HepG2 (cell line): ENCODE results near the gene DDX23. TPM values are rescaled to one million over a fixed set of nuclear protein-coding genes. Genes with fewer than 3 reads are reported as not detected.
A peak's percentile ranks its signal among the peaks of the same experiment; 100 is the strongest.

ENCODE experiments used
- ATAC-seq: fragments of 200-7000 bp; cut with Tn5 transposase; 3 replicates; pipeline ENCODE4 v1.9.1; 2020; ENCODE audit warnings: mild to moderate bottlenecking, moderate library complexity
- BruUV-seq: library from RNA; stranded (reverse); fragments of 400-500 nt; replicated peaks from 2 replicates; lab custom pipeline; 2021; lab: Mats Ljungman, UMichigan
- CTCF ChIA-PET: fragments of 300-600 bp; formaldehyde crosslinking; extraction: SDS; loops from one replicate; lab custom pipeline; 2021; ENCODE audit warnings: low total read pairs, inconsistent platforms, low intra/inter-chr PET ratio; lab: Yijun Ruan, JAX
- POLR2A ChIA-PET: fragments of 350-600 bp; sonication (Branson Sonifier 250); formaldehyde crosslinking; loops from one replicate; lab custom pipeline; 2020; ENCODE audit warnings: antibody characterized with exemption, inconsistent platforms; lab: Yijun Ruan, JAX
- DNase-seq: peaks from one replicate; pipeline ENCODE4 v3.0.0-alpha.2; 2015; ENCODE audit warnings: low spot score
- FAIRE-seq: peaks from 3 replicates; lab custom pipeline; 2011; peaks lifted over from hg19 to GRCh38; lab: Jason Lieb, UNC
- H2AFZ ChIP-seq: one replicate; pipeline ENCODE4 v1.6.1; 2011; ENCODE audit warnings: low read length, inconsistent platforms
- H3K27ac ChIP-seq: fragments of 300-600 bp; 3 replicates; pipeline ENCODE4 v1.8.0; 2011; ENCODE audit warnings: mixed run types, mild to moderate bottlenecking, mixed read lengths, low read length, inconsistent platforms; ENCODE audit not compliant: insufficient read depth; ENCODE audit errors: extremely low read length
- H3K27me3 ChIP-seq, 2 experiments: fragments of 200-600 bp in 1 of 2; 2 replicates in 1 of 2; 3 replicates in 1 of 2; pipeline versions ENCODE4 v1.6.0 to v1.8.0; 2011; ENCODE audit warnings: low read length in 2 of 2, mild to moderate bottlenecking in 2 of 2, moderate library complexity in 2 of 2, inconsistent platforms in 1 of 2; ENCODE audit not compliant: insufficient read depth in 2 of 2, control insufficient read depth in 1 of 2
- H3K36me3 ChIP-seq, 2 experiments: fragments of 200-600 bp in 1 of 2; replicated peaks in 1 of 2; 2 replicates in 1 of 2; 3 replicates in 1 of 2; pipeline versions ENCODE4 v1.5.1 to v1.8.0; 2011; ENCODE audit warnings: low read length in 2 of 2, inconsistent platforms in 1 of 2; ENCODE audit not compliant: insufficient read depth in 2 of 2, control insufficient read depth in 1 of 2
- H3K4me1 ChIP-seq: 2 replicates; pipeline ENCODE4 v1.5.1; 2012; ENCODE audit warnings: low read length, inconsistent platforms; ENCODE audit not compliant: insufficient read depth
- H3K4me2 ChIP-seq: 2 replicates; pipeline ENCODE4 v1.6.0; 2011; ENCODE audit warnings: low read depth, low read length, inconsistent platforms
- H3K4me3 ChIP-seq, 3 experiments: fragments of 200-600 bp in 1 of 3; sonication (generic), shearing (Covaris generic) in 1 of 3; replicated peaks in 1 of 3; 2 replicates each; pipeline ENCODE4 v1.5.1; 2011 to 2016; ENCODE audit warnings: low read length in 3 of 3, inconsistent platforms in 2 of 3, low read depth in 2 of 3, mild to moderate bottlenecking in 2 of 3, control low read depth in 1 of 3, mixed read lengths in 1 of 3; ENCODE audit not compliant: insufficient read depth in 1 of 3
- H3K79me2 ChIP-seq: one replicate; pipeline ENCODE4 v1.6.1; 2011; ENCODE audit warnings: low read length, inconsistent platforms; ENCODE audit not compliant: insufficient read depth
- H3K9ac ChIP-seq: 2 replicates; pipeline ENCODE4 v1.6.0; 2011; ENCODE audit warnings: mild to moderate bottlenecking, low read depth, low read length, inconsistent platforms; ENCODE audit not compliant: insufficient read depth
- H3K9me3 ChIP-seq: 2 replicates; pipeline ENCODE4 v1.5.1; 2012; ENCODE audit warnings: mild to moderate bottlenecking, low read length
- H4K20me1 ChIP-seq: 2 replicates; pipeline ENCODE4 v1.6.0; 2011; ENCODE audit warnings: inconsistent platforms, mild to moderate bottlenecking, low read length, moderate library complexity; ENCODE audit not compliant: insufficient read depth
- CENPX ChIP-seq: sonication (generic); formaldehyde crosslinking; IDR thresholded peaks from 2 replicates; pipeline ENCODE4 v1.9.0; 2021; ENCODE audit warnings: mild to moderate bottlenecking, missing genetic modification reagents, moderate library complexity
- MXI1 ChIP-seq: IDR thresholded peaks from 3 replicates; pipeline ENCODE4 v1.6.1; 2012; ENCODE audit warnings: low read depth, low read length, inconsistent platforms, borderline replicate concordance
- POLR2G ChIP-seq: fragments of 200-400 bp; formaldehyde crosslinking; IDR thresholded peaks from 2 replicates; pipeline ENCODE4 v1.6.1; 2018; ENCODE audit warnings: mild to moderate bottlenecking, low read depth, low read length, moderate library complexity
- ZFP1 ChIP-seq: IDR thresholded peaks from 2 replicates; pipeline ENCODE4 v1.6.1; 2016
- ZFP36 ChIP-seq: fragments of 150-350 bp; IDR thresholded peaks from 2 replicates; pipeline ENCODE4 v1.6.1; 2018; ENCODE audit warnings: borderline replicate concordance, low read length, low read depth; ENCODE audit not compliant: partially characterized antibody
- ZNF652 ChIP-seq: IDR thresholded peaks from 2 replicates; pipeline ENCODE4 v1.6.1; 2016; ENCODE audit warnings: low read depth, borderline replicate concordance
- ZNF720 ChIP-seq: sonication (generic); formaldehyde crosslinking; IDR thresholded peaks from 2 replicates; pipeline ENCODE4 v1.4.0; 2020; ENCODE audit warnings: missing genetic modification reagents
- ZNF777 ChIP-seq: sonication (generic); formaldehyde crosslinking; IDR thresholded peaks from 2 replicates; pipeline ENCODE4 v1.4.0; 2020; ENCODE audit warnings: missing genetic modification reagents
- WGBS: methylation state at CpG from one replicate; pipeline ENCODE4 v1.1.6; 2017; ENCODE audit warnings: low lambda C conversion rate; 5-methylcytosine and 5-hydroxymethylcytosine counted together
- in situ Hi-C: cut with HindIII; loops from 2 replicates; pipeline ENCODE4 v1.10.0; 2017; ENCODE audit warnings: low pct_unique_long_range_greater_than_20kb; ENCODE audit not compliant: extremely low pct_ligation_motif_present
- intact Hi-C: fragments of 100-400 bp; cut with micrococcal nuclease; formaldehyde crosslinking; loops from one replicate; pipeline ENCODE4 v1.10.0; 2022; ENCODE audit not compliant: unreplicated experiment
- polyA plus RNA-seq, 8 experiments: library from polyadenylated mRNA; depleted of rRNA in 3 of 8; stranded (reverse) in 7 of 8; unstranded in 1 of 8; fragments of >200 nt; fragmentation: Illumina TruSeq in 4 of 8; extraction: Trizol in 4 of 8; gene quantifications; 2 replicates each; pipeline versions ENCODE4 v1.2.1 to v1.2.3, GENCODE V29; 2011 to 2016; ENCODE audit warnings: low read depth in 4 of 8, missing spikeins in 1 of 8, mixed read lengths in 1 of 8; ENCODE audit not compliant: insufficient read depth in 1 of 8
- total RNA-seq, 5 experiments: library from RNA; depleted of rRNA; stranded (reverse); fragments of >200 nt; fragmentation: Illumina TruSeq; extraction: Trizol; gene quantifications; 2 replicates each; pipeline ENCODE4 v1.2.3, GENCODE V29; 2016; ENCODE audit warnings: low read depth in 1 of 5
- TF ChIP-seq, protein P1 (sequence below): sonication (generic); formaldehyde crosslinking; IDR thresholded peaks from 2 replicates; pipeline ENCODE4 v1.5.1; 2020; ENCODE audit warnings: missing genetic modification reagents, mild to moderate bottlenecking, borderline replicate concordance
- TF ChIP-seq, protein P2 (sequence below): sonication (generic); formaldehyde crosslinking; IDR thresholded peaks from 2 replicates; pipeline ENCODE4 v1.4.0; 2020; ENCODE audit warnings: missing genetic modification reagents
- TF ChIP-seq, protein P3 (sequence below): sonication (generic); formaldehyde crosslinking; IDR thresholded peaks from 2 replicates; pipeline ENCODE4 v1.5.1; 2020; ENCODE audit warnings: mild to moderate bottlenecking, missing genetic modification reagents, borderline replicate concordance
- TF ChIP-seq, protein P4 (sequence below): sonication (generic); formaldehyde crosslinking; IDR thresholded peaks from 2 replicates; pipeline ENCODE4 v1.4.0; 2020; ENCODE audit warnings: mild to moderate bottlenecking, missing genetic modification reagents

Gene DDX23
- total and polyA plus RNA-seq, 2 of the 13 experiments (the other 11 are each of a cell fraction or from before 2014, with no cell fraction given): 35.7 to 90.0 TPM

DNA sequence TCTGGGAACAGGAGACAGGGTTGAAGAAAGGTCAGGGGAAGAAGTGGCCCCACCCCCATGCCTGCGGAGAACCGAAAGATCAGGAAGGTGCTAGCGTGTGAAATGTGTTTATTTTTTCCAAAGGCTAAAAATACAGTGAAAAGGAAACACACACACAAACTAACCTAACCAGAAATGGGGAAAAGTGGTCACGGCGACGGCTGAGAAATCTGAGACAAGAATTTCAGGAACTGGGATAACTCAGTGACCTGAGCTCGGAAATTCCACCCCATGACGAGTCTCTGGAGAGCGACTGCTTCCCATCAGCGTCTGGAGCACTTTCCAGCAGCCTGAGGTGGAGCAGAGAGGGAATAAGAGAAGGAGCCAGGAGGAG lies 30.3 kb upstream of the DDX23 start:
- ChIA-PET CTCF (no interaction called here), POLR2A (interaction anchor here (3.3 to 3.7 kb wide), 2 partner anchors 17 to 30 kb away, joined by 20 to 52 read pairs; partner anchors contain the start of genes DDX23 and RND1)
- in situ Hi-C loops: no loop called here
- no TSS peak for BruUV-seq
- no peaks in the 10 kb centered on the region for H4K20me1 ChIP-seq
- intact Hi-C loops: loop anchor here (2.0 kb wide), 1 partner anchor 16 kb away; no protein-coding TSS in a partner anchor
- H3K9me3 ChIP-seq: no peaks in the 10 kb centered on the region
- FAIRE-seq (no peak), DNase-seq (no peak), ATAC-seq (no peak)
- TF ChIP-seq ZNF720 (CRISPR knock-in tag) (no peak), MXI1 (no peak), ZFP1 (CRISPR knock-in tag) (no peak), POLR2G (no peak), ZNF652 (CRISPR knock-in tag) (no peak)
- 2% methylated on average over 10 of the region's 10 CpGs for WGBS
- peaks cover 2 to 19% of the 10 kb centered on the region in 2 experiments; a peak in 3 of 5 replicates for H3K27me3 ChIP-seq
- no peak overlapping the region for H3K9ac ChIP-seq
- peak overlapping the region in 1 of 3 experiments; percentile 24; a peak in 2 of 6 replicates for H3K4me3 ChIP-seq
- H2AFZ ChIP-seq: no peak overlapping the region
- H3K4me2 ChIP-seq: peak overlapping the region; percentile 93
- H3K79me2 ChIP-seq: no peaks in the 10 kb centered on the region
- H3K27ac ChIP-seq: no peak overlapping the region
- peaks cover 95% of the 10 kb centered on the region for H3K4me1 ChIP-seq
- H3K36me3 ChIP-seq: no peaks in the 10 kb centered on the region

DNA sequence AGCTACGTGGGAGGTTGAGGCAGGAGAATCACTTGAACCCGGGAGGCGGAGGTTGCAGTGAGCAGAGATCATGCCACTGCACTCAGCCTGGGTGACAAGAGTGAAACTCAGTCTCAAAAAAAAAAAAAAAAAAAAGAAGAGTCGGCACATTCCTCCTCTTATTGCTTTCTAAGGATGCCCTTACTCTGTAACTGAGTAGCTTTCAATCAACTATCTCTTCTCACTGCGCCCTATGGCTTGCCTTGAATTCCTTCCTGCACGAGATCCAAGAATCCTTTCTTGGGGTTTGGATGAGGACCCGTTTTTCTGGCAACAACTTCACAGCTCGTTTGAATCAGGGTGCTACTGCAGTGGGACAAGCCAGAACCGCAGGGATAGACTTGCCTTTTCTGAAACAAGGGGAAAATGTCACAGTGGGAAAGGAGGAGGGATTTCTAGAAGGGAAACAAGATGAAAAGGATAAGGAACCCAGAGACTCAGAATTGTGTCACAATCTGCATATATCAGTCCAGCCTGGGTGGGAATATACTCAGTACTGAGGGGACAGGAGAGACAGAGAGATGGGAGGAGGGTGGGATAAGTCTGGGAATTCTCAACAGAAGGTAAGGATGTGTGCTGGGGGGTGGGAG lies 29.8 kb upstream of the DDX23 start:
- intact Hi-C loops: loop anchor here (2.0 kb wide), 1 partner anchor 15 kb away; no protein-coding TSS in a partner anchor
- no TSS peak for BruUV-seq
- CTCF ChIA-PET: no interaction called here
- ATAC-seq (no peak), DNase-seq (no peak), FAIRE-seq (no peak)
- no peak overlapping the region for H2AFZ ChIP-seq
- no peaks in the 10 kb centered on the region for H3K36me3 ChIP-seq
- peak overlapping the region in 1 of 3 experiments; percentile 24; a peak in 2 of 6 replicates for H3K4me3 ChIP-seq
- peaks cover 2 to 19% of the 10 kb centered on the region in 2 experiments; a peak in 3 of 5 replicates for H3K27me3 ChIP-seq
- POLR2A ChIA-PET: interaction anchor here (1.9 to 3.7 kb wide), 3 partner anchors 14 to 29 kb away, joined by 9 to 52 read pairs (median 20); partner anchors contain the start of genes DDX23 and RND1
- no peaks in the 10 kb centered on the region for H3K79me2 ChIP-seq
- H3K9me3 ChIP-seq: no peaks in the 10 kb centered on the region
- peaks cover 91% of the 10 kb centered on the region for H3K4me1 ChIP-seq
- no peak overlapping the region for H3K9ac ChIP-seq
- H4K20me1 ChIP-seq: no peaks in the 10 kb centered on the region
- peak overlapping the region; percentile 93 for H3K4me2 ChIP-seq
- WGBS: 7% methylated on average over 9 of the region's 9 CpGs
- no peak overlapping the region for H3K27ac ChIP-seq
- in situ Hi-C loops: no loop called here
- TF ChIP-seq CENPX (CRISPR knock-in tag) (no peak), ZFP36 (no peak), ZNF777 (no peak)
- TF ChIP-seq, protein P1, sequence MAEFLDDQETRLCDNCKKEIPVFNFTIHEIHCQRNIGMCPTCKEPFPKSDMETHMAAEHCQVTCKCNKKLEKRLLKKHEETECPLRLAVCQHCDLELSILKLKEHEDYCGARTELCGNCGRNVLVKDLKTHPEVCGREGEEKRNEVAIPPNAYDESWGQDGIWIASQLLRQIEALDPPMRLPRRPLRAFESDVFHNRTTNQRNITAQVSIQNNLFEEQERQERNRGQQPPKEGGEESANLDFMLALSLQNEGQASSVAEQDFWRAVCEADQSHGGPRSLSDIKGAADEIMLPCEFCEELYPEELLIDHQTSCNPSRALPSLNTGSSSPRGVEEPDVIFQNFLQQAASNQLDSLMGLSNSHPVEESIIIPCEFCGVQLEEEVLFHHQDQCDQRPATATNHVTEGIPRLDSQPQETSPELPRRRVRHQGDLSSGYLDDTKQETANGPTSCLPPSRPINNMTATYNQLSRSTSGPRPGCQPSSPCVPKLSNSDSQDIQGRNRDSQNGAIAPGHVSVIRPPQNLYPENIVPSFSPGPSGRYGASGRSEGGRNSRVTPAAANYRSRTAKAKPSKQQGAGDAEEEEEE (CRISPR knock-in tag): no peak
- TF ChIP-seq, protein P2, sequence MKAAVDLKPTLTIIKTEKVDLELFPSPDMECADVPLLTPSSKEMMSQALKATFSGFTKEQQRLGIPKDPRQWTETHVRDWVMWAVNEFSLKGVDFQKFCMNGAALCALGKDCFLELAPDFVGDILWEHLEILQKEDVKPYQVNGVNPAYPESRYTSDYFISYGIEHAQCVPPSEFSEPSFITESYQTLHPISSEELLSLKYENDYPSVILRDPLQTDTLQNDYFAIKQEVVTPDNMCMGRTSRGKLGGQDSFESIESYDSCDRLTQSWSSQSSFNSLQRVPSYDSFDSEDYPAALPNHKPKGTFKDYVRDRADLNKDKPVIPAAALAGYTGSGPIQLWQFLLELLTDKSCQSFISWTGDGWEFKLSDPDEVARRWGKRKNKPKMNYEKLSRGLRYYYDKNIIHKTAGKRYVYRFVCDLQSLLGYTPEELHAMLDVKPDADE: no peak
- TF ChIP-seq, protein P3, sequence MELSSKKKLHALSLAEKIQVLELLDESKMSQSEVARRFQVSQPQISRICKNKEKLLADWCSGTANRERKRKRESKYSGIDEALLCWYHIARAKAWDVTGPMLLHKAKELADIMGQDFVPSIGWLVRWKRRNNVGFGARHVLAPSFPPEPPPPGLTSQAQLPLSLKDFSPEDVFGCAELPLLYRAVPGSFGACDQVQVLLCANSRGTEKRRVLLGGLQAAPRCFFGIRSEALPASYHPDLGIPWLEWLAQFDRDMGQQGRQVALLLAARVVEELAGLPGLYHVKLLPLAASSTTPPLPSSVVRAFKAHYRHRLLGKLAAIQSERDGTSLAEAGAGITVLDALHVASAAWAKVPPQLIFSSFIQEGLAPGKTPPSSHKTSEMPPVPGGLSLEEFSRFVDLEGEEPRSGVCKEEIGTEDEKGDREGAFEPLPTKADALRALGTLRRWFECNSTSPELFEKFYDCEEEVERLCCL (CRISPR knock-in tag): no peak
- TF ChIP-seq, protein P4, sequence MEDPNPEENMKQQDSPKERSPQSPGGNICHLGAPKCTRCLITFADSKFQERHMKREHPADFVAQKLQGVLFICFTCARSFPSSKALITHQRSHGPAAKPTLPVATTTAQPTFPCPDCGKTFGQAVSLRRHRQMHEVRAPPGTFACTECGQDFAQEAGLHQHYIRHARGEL (CRISPR knock-in tag): no peak
